ENCODE measurements around the gene IFT122.
A peak's percentile ranks its signal among the peaks of the same experiment; 100 is the strongest.
"Not testable (repeated sequence)": the region's sequence is repeated elsewhere in the genome, so short reads cannot be mapped to it uniquely, and the experiment has no call there.

Gene IFT122

DNA sequence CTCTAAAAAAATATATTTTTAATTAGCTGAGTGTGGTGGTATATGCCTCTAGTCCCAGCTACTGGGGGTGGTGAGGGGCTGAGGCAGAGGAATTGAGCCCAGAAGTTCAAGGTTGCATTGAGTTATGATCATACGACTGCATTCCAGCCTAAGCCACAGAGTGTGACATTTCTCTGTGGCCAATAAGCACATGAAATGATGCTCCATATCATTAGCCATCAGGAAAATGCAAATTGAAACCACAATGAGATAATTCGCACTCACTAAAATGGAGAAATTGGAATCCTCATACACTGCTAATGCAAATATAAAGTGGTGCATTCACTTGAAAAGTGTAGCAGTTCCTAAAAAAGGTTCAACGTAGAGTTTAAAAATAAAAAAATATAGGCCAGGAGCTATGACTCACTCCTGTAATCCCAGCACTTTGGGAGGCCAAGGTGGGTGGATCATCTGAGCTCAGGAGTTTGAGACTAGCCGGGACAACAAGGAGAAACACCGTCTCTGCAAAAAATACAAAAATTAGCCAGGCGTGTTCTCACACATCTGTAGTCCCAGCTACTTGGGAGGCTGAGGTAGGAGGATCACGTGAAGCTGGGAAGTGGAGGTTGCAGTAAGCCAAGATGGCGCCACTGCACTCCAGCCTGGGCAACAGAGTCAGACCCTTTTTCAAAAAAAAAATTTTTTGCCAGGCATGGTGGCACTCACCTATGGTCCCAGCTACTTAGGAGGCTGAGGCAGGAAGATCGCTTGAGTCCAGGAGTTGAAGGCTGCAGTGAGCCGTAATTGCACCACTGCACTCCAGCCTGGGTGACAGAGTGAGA is 35.2 kb downstream of the IFT122 start:
- DNase-seq (ENCODE audit: low spot score), result no peak

DNA sequence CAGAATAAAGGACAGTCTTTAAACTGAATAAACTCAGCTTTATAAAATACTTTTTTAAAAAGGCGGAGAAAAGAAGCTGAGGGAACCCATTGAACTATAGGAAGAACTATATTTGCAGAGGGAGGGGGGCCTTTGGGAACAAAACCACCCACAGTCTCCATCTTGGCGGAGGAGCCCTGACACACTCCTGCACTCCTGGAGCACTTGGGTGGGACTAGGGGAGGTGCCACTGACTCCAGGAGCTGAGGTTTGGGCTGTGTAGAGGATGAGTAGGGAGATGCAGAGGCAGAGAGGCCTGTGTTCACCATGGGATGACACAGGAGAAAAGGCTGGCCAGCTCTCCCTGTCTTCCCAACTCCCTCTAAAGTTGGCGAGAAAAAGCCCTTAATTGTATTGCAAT is 35.8 kb downstream of the IFT122 start:
- no peak for DNase-seq (ENCODE audit: low spot score)

- no peak for DNase-seq (ENCODE audit: low spot score)
Measured at GRCh38 chr3:129476586-129476985, 36.6 kb downstream of the IFT122 start.

DNA sequence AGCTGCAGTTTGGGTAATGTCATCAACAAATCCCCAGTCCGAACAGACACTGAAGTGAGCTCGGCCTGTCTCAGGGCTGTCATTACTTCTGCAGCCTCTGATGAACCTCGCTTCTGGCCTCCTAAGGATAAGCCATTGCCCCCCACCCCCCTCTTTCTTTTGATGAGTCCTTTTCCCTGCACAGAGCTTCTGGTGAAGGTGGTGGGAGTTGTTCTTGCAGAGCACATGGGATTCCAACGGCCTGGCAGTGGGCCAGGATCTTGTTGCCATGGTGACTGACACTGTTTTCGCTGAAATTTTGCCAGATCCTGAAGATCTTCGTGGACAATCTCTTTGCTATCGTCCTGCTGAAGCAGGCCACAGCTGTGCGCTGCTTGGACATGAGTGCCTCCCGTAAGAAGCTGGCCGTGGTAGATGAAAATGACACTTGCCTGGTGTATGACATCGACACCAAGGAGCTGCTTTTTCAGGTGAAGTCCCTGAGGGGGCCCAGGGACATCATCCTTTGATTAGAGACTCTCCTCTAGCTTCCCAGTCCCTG is 41.3 kb downstream of the IFT122 start:
- not testable (repeated sequence) for DNase-seq (ENCODE audit: low spot score)

GRCh38 chr3:129481766-129482332 is 41.8 kb downstream of the IFT122 start:
- peak; percentile 2 for DNase-seq (ENCODE audit: low spot score)

GRCh38 chr3:129482721-129483120 is 42.7 kb downstream of the IFT122 start:
- no peak for DNase-seq (ENCODE audit: low spot score)

- DNase-seq (ENCODE audit: low spot score), result no peak
Measured at GRCh38 chr3:129483870-129484269, 43.8 kb downstream of the IFT122 start.

GRCh38 chr3:129485146-129485545 is 45.1 kb downstream of the IFT122 start:
- not testable (repeated sequence) for DNase-seq (ENCODE audit: low spot score)

DNA sequence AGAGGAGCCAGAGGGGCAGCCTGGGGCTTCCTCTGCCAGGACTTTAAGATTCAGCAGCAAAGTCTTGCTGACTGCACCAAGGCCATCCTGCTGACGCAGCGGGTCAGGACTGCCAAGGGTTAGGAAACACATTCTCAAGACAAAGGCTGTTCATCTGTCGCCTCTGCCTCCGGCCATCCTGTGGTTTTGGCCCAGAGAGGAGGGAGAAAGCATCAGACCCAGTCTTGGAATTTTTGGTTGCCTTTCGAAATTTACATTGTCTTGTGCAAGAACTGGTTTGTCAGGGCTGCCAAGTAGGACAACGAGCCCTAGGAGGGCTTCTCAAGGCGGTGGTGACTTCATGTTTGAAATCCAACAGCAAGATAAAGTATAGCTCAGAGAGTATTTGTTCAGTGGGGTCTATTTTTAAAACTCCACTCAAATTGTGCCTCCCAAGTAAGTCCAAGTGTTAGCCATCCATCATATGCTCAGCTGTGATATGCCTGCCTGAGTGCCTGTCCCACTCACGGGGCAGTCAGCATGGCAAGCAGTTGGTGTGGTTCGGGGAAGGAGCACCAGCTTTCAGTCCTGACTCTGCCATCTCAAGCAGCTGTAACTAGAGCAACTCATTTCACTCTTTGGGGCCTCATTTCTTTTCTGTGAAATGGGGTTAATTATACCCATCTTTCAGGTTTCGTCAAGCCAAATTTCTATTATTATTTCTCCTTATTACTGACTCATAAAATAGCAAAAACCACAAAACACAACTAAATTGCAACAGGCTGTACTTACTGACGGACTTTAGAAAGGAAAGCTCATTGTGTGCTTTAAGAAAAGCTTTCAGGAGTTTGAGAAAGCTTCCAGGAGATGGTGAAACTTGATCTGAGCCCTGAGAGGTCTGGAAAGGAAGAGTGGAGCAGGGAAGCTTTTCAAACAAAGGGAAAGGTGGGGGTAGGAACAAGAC is 46.0 kb downstream of the IFT122 start:
- DNase-seq (ENCODE audit: low spot score), result peak; percentile 32

GRCh38 chr3:129486664-129487035 is 46.6 kb downstream of the IFT122 start:
- no peak for DNase-seq (ENCODE audit: low spot score)

GRCh38 chr3:129487183-129487867 is 47.3 kb downstream of the IFT122 start:
- DNase-seq (ENCODE audit: low spot score), result no peak

DNA sequence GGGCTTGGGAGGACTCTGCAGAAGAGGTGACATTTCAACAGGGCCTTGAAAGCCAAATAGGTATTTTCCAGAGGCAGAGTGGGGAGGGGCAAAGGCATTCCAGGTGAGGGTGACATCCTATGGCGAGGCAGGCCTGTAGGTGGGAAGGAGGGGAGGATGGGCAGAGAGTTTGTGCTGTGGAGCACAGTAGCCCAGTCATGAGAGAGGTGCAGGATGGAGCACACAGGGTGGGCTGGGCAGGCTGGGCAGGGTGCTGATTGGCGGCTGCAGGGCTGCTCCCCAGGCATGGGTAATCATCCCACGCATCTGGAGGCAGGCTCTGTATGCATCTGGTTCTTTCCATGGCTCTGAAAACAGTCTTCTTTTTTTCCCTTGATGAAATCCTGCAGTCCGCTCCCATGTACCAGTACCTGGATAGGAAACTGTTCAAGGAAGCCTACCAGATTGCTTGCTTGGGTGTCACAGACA is 47.9 kb downstream of the IFT122 start:
- not testable (repeated sequence) for DNase-seq (ENCODE audit: low spot score)

DNA sequence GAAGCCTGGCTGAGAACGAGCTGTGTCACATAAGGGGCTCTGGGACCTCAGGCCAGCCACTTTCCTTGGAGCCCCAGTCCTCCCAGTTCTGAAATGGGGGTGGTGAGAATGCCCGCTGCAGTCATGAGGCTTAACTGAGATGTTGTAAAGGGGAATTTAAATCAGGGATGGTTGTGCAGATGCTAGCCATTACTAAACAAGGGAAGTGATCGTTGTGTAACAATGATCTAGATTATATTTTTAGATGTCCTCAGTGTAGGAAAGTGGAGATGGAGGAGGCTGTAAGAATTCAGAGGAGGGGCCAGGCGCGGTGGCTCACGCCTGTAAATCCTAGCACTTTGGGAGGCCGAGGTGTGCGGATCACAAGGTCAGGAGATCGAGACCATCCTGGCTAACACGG is 49.2 kb downstream of the IFT122 start:
- not testable (repeated sequence) for DNase-seq (ENCODE audit: low spot score)

DNA sequence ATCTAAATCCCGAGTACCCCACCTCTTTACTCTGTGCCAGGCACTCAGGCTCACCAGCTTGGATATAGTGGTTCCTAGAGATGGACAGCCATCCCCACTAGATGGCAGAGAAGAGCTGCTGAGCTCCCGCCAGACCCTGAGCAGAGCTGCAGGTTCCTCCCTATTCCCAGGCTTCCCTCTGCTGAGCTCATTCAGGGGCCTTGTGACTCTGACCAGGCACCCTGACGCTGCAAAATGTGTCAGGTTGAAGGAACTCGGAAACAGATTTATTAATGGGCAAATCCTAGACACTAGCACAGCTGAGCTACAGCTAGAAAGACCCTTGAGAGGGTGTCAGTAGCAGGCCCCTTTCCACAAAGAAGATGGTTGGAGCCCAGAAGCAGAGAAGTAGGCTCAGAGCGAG is 50.2 kb downstream of the IFT122 start:
- peak; percentile 59 for DNase-seq (ENCODE audit: low spot score)

DNA sequence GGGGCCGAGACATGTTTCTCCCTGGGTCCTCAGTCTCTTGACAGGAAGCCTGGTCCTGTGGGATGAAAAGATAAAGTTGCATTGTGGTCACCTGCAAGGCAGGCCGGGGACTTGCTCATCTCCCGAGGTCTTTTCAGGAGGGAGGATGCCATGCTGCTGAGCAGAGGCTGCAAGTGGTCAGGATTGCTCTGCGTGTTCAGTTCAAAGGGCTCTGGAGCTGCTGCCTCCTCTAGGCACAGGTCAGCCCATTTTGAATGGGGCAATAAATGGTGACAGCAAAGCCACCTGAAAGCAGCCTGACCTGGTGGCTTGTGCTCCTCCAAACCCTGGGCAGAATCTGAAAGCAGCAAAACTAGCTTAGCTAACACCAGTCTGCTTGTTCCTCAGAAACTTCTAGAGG is 51.1 kb downstream of the IFT122 start:
- DNase-seq (ENCODE audit: low spot score), result not testable (repeated sequence)

DNA sequence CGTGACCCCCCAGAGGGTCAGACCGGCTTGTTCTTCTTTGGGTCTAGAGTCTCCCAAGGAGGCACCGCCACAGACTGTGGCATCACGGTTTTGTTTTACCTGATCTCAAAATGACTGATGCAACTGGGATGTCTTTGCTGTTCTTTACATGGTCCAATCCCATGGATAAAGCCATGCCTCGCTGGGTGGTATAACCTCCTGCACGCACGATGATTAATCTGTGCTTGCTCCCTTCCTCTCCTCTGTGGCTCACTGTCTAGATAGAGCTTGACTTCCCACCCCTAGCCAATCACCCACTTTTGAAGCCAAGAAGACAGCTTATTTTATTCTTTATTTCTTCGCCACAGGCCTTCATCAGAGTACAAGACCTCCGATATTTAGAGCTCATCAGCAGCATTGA is 51.8 kb downstream of the IFT122 start:
- DNase-seq (ENCODE audit: low spot score), result no peak

DNA sequence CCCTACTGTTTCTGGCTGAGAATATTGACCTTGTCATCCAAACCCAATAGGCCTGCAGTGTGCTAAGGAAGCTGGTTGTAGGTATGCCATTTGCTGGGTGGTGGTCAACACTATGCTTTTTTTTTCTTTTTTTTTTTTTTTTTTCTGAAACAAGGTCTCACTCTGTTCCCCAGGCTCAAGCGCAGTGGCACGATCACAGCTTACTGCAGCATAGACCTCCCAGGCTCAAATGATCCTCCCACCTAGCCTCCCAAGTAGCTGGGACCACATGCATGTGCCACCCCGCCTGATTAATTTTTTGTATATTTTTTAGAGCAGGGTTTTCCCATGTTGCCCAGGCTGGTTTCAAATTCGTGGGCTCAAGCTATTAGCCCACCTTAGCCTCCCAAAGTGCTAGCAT is 52.7 kb downstream of the IFT122 start:
- DNase-seq (ENCODE audit: low spot score), result no peak

DNA sequence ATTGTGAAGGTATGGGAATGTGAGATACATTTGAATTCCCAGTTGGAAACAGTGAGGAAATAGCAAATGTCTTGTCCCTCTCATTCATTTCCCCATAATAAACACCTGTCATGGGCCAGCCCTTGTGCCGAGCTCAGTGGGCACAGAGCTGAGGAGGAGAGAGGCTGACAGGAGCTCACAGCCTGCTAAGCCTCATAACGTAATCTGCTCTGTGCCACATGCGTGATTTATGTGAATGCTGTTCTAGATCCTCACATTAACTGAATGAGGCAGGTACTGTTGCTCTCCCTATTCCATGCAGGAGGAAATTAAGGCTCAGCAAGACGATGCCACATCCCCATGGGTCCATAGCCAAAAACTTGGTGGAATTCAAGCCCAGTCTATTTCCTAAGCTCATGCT is 53.2 kb downstream of the IFT122 start:
- DNase-seq (ENCODE audit: low spot score), result no peak

DNA sequence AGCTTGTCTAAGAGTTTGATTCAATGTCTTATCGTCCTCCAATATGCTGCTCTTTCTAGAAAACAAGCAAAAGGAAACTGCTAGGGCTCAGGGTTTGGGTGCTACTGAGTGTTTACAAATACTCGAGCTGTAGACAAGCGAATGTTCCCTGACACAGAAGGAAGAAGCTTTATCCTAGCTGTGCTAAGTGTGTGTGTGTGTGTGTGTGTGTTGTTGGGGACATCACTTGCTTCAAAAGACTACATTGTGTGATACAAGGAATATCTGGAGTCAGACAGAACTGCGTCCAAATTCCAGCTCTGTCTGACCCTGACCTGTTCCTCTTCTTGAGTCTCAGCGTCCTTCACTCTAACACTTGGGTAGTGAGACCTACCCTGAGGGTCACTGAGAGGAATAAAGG is 54.5 kb downstream of the IFT122 start:
- not testable (repeated sequence) for DNase-seq (ENCODE audit: low spot score)

GRCh38 chr3:129495006-129495639 is 55.1 kb downstream of the IFT122 start:
- DNase-seq (ENCODE audit: low spot score), result not testable (repeated sequence)

- not testable (repeated sequence) for DNase-seq (ENCODE audit: low spot score)
Measured at GRCh38 chr3:129497876-129498275, 57.9 kb downstream of the IFT122 start.
